HepG2 (cell line): ENCODE results near the gene VPS18. TPM values are rescaled to one million over a fixed set of nuclear protein-coding genes. Genes with fewer than 3 reads are reported as not detected.

ENCODE experiments used
- ARID2 ChIP-seq: sonication (generic); formaldehyde crosslinking; IDR thresholded peaks from 2 replicates; pipeline ENCODE4 v1.8.1; 2022; ENCODE audit warnings: mild to moderate bottlenecking, missing genetic modification reagents, borderline replicate concordance
- LRRFIP1 ChIP-seq: sonication (generic); formaldehyde crosslinking; conservative IDR thresholded peaks from 2 replicates; pipeline ENCODE4 v1.4.0; 2020; ENCODE audit warnings: missing genetic modification reagents
- MXD3 ChIP-seq: IDR thresholded peaks from 2 replicates; pipeline ENCODE4 v1.6.1; 2016; ENCODE audit warnings: mild to moderate bottlenecking, missing biosample characterization, missing genetic modification reagents
- NFAT5 ChIP-seq: sonication (generic); formaldehyde crosslinking; IDR thresholded peaks from 2 replicates; pipeline ENCODE4 v1.4.0; 2020; ENCODE audit warnings: missing genetic modification reagents
- NR1H2 ChIP-seq: sonication (generic); formaldehyde crosslinking; IDR thresholded peaks from 2 replicates; pipeline ENCODE4 v1.8.1; 2022; ENCODE audit warnings: low read depth, missing genetic modification reagents, borderline replicate concordance
- STAG1 ChIP-seq: sonication (generic); formaldehyde crosslinking; IDR thresholded peaks from 2 replicates; pipeline ENCODE4 v1.4.0; 2020; ENCODE audit warnings: missing genetic modification reagents
- YEATS2 ChIP-seq: sonication (generic); formaldehyde crosslinking; IDR thresholded peaks from 2 replicates; pipeline ENCODE4 v1.4.0; 2020; ENCODE audit warnings: missing genetic modification reagents, borderline replicate concordance
- ZNF75D ChIP-seq: sonication (generic); formaldehyde crosslinking; IDR thresholded peaks from 2 replicates; pipeline ENCODE4 v1.8.1; 2023; ENCODE audit warnings: missing genetic modification reagents, mild to moderate bottlenecking, borderline replicate concordance
- ZNF788 ChIP-seq: sonication (generic); formaldehyde crosslinking; IDR thresholded peaks from 2 replicates; pipeline ENCODE4 v1.5.0; 2020; ENCODE audit warnings: mild to moderate bottlenecking, missing genetic modification reagents, borderline replicate concordance
- polyA plus RNA-seq, 8 experiments: library from polyadenylated mRNA; depleted of rRNA in 3 of 8; stranded (reverse) in 7 of 8; unstranded in 1 of 8; fragments of >200 nt; fragmentation: Illumina TruSeq in 4 of 8; extraction: Trizol in 4 of 8; gene quantifications; 2 replicates each; pipeline versions ENCODE4 v1.2.1 to v1.2.3, GENCODE V29; 2011 to 2016; ENCODE audit warnings: low read depth in 4 of 8, missing spikeins in 1 of 8, mixed read lengths in 1 of 8; ENCODE audit not compliant: insufficient read depth in 1 of 8
- total RNA-seq, 5 experiments: library from RNA; depleted of rRNA; stranded (reverse); fragments of >200 nt; fragmentation: Illumina TruSeq; extraction: Trizol; gene quantifications; 2 replicates each; pipeline ENCODE4 v1.2.3, GENCODE V29; 2016; ENCODE audit warnings: low read depth in 1 of 5
- TF ChIP-seq, protein P1 (sequence below): sonication (generic); formaldehyde crosslinking; IDR thresholded peaks from 2 replicates; pipeline ENCODE4 v1.4.0; 2020; ENCODE audit warnings: missing genetic modification reagents, borderline replicate concordance
- TF ChIP-seq, protein P2 (sequence below): sonication (generic); formaldehyde crosslinking; IDR thresholded peaks from 2 replicates; pipeline ENCODE4; 2020; ENCODE audit warnings: missing genetic modification reagents, mild to moderate bottlenecking, borderline replicate concordance

Gene VPS18
- total and polyA plus RNA-seq, 2 of the 13 experiments (the other 11 are each of a cell fraction or from before 2014, with no cell fraction given) = 5.8 to 17.0 TPM

DNA sequence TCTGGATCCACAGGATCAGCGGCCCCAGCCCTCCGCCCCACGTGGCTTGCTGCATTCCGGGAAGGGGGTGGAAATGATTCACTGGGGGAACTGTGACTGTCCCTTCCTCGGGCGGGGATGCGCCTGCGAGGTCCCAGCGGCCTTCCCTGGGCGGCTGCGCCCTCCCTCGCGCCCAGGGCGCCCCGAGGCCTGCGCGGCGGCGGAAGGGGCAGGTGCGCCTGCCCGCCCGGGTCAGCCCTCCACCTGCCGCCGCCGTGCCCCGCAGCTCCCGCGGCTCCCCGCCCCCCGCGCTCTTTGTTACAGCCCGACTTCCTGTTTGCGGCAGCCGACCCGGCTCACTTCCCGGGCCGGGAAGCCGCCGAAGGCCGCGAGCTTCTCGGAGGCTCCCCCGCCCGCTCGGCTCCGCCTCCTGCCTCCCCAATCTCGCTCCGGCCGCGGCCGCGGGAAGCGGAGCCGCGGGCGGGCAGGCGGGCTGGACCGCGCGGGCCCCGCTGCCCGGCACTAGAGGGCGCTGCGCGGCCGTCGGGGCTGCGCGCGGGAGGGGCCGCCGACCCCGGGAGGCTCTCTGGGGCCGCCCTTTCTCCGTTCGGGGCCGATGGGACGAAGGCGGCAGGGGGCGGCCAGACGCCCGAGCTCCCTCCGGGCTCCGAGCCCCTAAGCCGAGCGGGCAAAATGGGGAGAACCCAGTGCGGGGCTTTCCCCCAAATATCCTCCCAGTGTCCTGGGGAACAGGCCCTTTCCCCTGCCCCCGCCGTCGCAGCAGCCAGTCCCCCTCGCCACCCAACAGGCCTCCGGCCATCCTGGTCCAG is 47.5 kb downstream of the VPS18 start (continued):
- TF ChIP-seq, protein P1, sequence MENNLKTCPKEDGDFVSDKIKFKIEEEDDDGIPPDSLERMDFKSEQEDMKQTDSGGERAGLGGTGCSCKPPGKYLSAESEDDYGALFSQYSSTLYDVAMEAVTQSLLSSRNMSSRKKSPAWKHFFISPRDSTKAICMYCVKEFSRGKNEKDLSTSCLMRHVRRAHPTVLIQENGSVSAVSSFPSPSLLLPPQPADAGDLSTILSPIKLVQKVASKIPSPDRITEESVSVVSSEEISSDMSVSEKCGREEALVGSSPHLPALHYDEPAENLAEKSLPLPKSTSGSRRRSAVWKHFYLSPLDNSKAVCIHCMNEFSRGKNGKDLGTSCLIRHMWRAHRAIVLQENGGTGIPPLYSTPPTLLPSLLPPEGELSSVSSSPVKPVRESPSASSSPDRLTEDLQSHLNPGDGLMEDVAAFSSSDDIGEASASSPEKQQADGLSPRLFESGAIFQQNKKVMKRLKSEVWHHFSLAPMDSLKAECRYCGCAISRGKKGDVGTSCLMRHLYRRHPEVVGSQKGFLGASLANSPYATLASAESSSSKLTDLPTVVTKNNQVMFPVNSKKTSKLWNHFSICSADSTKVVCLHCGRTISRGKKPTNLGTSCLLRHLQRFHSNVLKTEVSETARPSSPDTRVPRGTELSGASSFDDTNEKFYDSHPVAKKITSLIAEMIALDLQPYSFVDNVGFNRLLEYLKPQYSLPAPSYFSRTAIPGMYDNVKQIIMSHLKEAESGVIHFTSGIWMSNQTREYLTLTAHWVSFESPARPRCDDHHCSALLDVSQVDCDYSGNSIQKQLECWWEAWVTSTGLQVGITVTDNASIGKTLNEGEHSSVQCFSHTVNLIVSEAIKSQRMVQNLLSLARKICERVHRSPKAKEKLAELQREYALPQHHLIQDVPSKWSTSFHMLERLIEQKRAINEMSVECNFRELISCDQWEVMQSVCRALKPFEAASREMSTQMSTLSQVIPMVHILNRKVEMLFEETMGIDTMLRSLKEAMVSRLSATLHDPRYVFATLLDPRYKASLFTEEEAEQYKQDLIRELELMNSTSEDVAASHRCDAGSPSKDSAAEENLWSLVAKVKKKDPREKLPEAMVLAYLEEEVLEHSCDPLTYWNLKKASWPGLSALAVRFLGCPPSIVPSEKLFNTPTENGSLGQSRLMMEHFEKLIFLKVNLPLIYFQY = peak; percentile 39; the same call in 1 of the 2 replicates
- TF ChIP-seq NR1H2 (CRISPR knock-in tag) = no peak
- no peak for TF ChIP-seq NFAT5 (CRISPR knock-in tag)
- TF ChIP-seq MXD3 (CRISPR knock-in tag) = 0 out of 2 replicates have a peak, but pooled peaks have one; percentile 3
- no peak for TF ChIP-seq LRRFIP1 (CRISPR knock-in tag)
- TF ChIP-seq ARID2 (CRISPR knock-in tag) = 0 out of 2 replicates have a peak, but pooled peaks have one; percentile 63
- TF ChIP-seq STAG1 (CRISPR knock-in tag) = peak; percentile 34
- TF ChIP-seq, protein P2, sequence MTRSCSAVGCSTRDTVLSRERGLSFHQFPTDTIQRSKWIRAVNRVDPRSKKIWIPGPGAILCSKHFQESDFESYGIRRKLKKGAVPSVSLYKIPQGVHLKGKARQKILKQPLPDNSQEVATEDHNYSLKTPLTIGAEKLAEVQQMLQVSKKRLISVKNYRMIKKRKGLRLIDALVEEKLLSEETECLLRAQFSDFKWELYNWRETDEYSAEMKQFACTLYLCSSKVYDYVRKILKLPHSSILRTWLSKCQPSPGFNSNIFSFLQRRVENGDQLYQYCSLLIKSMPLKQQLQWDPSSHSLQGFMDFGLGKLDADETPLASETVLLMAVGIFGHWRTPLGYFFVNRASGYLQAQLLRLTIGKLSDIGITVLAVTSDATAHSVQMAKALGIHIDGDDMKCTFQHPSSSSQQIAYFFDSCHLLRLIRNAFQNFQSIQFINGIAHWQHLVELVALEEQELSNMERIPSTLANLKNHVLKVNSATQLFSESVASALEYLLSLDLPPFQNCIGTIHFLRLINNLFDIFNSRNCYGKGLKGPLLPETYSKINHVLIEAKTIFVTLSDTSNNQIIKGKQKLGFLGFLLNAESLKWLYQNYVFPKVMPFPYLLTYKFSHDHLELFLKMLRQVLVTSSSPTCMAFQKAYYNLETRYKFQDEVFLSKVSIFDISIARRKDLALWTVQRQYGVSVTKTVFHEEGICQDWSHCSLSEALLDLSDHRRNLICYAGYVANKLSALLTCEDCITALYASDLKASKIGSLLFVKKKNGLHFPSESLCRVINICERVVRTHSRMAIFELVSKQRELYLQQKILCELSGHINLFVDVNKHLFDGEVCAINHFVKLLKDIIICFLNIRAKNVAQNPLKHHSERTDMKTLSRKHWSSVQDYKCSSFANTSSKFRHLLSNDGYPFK (CRISPR knock-in tag) = no peak
- TF ChIP-seq ZNF75D (CRISPR knock-in tag) = no peak
- no peak for TF ChIP-seq YEATS2 (CRISPR knock-in tag)
- peak; percentile 71; the same call in 1 of the 2 replicates for TF ChIP-seq ZNF788 (CRISPR knock-in tag)
